ENCODE data around the gene KLHL14.
"Not testable (repeated sequence)": the region's sequence is repeated elsewhere in the genome, so short reads cannot be mapped to it uniquely, and the experiment has no call there.

KLHL14 gene

DNA sequence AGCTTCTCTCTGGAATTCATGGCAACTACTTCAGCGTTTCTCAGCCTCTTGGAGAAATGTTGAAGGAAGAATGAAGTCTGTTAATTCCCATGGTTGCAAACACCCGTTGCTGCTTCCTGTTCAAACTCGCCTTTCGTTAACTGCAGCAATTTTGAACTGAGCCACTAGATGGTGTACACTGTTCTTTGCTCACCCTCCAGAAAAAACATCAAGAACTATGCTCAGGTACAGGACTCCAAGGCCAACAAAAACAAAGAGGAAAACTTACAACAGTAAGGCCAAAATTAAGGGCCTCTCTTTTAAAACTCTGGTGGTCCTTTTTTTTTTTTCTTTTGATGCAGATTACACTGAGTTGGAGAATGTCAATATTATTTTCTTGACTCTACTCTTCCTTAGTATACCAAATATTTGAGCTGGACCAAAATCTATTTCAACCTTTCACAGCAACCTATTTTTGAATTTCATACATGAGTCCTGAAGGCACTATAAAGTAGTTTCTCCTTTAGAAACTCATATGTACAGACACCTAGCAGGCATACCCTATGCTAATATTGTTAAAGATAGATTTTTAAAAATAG is 58.2 kb downstream of the KLHL14 start:
- DNase-seq = no peak

DNA sequence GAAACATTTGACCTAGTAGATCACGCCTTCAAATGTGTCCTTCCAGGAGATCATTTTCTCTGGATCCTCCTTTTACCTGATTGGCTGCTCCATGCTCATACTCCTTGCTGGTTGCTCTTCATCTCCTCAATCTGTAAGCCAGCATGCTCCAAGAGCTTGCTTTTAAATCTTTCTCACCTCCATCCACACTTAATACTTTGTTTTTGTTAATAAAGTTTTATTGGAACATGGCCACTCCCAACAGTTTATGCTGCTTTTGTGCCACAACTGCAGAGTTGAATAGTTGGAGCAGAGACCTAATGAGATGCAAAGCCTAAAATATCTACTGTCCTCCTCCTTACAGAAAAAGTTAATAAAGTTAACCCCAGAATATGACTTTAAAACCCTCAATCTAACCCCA is 60.0 kb downstream of the KLHL14 start:
- no peak for DNase-seq

DNA sequence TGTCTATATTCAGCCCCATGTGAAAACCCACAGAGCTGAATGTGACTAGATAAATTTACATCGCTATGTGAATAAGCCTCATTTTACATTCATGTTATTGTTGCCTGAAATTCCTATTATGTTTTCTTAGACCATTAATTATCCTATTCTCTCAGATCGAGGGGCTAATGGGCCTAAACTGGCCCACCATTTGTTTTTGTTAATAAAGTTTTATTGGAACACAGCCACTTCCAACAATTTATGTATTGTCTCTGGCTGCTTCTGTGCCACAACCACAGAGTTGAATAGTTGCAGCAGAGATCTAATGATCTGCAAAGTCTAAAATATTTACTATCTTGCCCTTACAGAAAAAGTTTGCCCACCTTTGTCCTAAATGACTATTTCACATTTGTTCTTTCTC is 61.0 kb downstream of the KLHL14 start:
- DNase-seq = no peak

DNA sequence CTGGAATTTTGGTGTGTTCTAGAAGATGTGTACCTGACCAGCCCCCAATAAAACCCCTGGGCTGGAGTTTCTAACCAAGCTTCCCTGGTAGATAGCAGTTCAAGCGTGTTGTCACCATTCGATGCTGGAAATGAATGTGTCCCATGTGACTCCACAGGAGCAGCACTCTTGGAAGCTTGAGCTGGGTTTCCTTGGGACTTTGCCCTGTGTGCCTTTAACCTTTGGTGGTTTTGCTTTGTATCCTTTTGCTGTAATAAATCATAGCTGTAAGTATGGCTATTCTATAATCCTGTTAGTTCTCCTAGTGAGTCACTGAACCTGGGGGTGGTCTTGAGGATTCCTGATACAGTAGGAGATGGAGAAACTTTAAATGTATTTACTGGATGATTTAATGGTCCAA is 65.2 kb downstream of the KLHL14 start:
- no peak for DNase-seq

DNA sequence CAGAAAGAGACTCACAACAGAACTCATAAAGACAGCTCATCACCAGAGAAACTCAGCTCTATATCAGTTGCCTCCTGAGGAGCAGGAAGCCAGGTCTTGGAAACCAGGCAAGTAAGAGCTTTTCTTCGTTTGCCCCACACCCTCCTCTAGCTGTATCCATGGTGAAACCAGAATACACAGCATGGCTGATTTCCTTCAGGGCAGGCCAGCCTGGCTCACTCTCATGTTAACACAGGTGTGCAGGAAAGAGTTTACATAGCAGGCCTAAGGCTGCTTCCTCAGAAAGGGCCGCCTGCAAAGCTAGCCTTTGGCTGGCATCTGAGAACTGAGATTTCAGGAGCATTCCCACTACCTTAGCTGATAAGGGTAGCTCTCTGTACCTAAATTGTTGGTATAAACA is 65.7 kb downstream of the KLHL14 start:
- DNase-seq = no peak

DNA sequence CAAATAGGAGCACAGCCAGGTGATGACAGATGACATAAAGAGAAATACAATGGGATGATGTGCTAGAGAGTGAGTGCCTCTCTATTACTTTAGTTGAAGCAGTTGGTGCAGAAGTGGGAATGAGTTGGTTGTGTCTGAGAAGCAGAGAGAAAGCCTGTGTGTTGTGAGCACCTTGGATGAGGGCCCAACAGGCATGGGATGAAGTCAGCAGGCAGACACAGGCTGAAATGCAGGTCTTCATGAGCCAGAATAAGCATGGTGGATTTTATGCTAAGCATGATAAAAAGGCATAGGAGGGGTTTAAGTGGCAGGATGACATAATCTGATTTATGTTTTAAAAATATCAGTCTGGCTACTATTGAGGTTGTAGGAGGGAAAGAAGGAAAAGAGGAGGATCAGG is 71.5 kb downstream of the KLHL14 start:
- DNase-seq = no peak

DNA sequence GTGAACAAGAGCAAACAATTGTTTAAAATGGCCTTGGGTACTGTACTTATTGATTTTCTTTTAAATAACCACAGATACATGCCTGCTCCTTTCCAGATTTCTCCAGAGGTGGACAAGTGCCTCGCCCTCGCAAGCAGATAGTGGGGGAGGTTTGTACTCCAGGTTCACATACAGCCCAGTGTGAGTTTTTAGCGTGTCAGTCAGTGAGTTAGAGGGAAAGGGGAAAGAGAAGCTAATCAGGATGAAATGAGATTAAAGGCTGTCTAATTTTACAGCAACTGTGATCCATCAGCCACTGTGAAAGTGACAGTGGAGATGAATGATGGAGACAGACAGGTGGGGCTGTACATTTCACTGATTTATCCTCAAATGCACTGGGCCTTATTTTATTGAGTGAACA is 74.7 kb downstream of the KLHL14 start:
- no peak for DNase-seq

DNA sequence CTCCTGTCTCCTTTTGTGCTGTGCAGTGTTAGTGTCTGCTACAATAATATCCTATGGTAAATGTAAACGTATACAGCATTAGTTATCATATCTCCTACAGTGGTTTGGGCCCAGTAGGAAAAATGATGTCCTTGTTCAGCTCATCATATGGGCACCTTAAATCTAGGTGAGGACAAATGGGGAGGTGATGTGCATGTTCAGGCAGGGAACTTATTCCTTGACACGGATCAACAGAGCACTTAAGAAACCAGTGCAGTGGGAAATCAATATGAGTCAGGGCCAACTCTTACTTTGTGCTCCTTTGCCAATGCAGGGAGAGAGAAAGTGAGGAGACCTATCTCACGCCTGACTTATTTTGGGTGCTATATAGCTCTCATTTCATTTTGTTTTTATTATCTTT is 76.4 kb downstream of the KLHL14 start:
- DNase-seq = no peak

DNA sequence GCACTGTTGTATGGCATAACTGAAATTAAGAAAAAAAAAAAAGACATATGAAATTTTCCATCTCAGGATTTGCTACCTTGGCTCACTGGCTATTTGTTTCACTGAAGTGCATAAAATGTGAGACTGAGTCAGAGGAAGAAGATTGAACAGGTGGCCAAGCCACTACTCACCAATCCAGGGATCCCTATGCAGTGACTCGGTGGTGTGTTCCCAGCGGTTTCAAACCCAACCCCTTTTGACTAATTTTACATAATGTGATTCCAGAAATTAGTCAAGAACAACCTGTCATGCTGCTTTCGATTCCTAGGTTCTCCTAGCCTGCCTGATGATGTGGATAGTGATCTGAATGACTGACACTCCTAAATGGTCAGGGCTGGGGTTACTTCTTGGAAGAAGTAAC is 77.3 kb downstream of the KLHL14 start:
- no peak for DNase-seq

DNA sequence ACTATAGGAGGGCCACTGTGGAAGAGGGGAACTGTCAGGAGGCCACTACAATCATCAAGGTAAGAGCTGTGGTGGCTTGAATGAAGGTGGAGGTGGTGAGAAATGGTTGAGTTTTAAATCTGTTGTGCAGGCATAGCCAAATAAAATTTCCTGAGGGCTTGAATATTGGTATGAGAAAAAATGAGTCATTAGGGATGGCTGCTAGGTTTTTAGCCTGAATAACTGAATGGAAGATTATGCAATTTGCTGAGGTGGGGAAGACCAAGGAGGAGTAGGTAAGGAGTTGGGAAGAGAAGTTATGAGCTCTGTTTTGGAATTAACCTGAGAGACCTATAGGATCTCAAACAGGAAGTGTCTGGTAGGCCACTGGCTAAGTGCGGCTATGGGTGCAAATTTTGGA is 84.0 kb downstream of the KLHL14 start:
- DNase-seq = no peak

DNA sequence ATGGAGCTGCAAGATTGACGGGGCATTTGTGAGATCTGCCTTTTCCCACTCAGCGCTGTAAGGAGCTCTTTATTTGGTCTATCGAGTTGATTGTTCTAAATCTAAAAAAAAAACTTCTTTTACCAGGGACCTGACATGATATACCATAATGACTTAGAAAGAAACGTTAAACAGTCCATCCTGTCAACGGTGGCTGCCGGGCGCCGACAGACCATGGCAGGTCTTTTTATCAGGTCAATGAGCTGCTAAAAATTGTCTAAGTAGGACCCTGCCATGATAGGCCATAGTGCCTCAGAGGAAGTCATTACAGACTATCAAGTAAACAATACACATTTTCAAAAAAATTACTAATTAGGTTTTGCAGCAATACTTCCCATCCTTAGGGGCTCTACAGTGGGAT is 87.9 kb downstream of the KLHL14 start:
- no peak for DNase-seq

DNA sequence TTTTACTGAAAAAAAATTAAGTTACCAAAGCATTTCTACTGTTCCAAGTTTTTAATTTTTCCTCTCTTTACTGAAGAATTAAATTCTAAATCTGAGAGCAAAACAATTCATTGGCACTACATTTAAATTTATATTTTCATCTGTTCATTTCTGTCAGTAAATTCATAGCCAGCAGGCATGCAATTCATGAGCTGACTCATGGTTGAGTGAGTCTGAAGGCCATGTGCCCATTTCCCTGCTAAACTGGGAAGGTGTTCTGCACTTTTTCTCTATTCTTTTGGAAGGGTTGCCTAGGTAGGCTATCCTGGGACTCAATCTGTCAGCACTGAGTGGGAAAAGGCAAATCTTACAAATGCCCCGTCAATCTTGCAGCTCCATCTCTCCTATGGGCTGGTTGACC is 88.7 kb downstream of the KLHL14 start:
- no peak for DNase-seq

DNA sequence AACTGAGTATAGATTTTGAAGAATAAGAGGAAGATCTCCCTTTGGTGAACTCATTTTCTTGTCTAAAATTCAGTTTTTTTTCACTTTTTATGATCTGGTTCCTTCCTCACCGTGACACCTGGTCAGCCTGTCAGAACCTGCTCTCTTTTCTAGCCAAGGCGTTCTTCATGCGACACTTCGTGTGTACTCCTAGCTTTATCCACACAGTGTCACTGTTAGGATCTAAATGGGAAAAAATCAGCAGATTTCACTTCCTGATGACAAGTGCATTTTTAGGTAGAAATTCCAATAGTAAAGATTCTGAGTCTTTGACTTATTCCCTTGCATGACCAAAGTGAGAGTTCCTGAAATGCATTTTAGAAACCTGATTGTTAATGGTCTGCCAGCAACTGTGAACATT is 89.8 kb downstream of the KLHL14 start:
- DNase-seq = no peak

DNA sequence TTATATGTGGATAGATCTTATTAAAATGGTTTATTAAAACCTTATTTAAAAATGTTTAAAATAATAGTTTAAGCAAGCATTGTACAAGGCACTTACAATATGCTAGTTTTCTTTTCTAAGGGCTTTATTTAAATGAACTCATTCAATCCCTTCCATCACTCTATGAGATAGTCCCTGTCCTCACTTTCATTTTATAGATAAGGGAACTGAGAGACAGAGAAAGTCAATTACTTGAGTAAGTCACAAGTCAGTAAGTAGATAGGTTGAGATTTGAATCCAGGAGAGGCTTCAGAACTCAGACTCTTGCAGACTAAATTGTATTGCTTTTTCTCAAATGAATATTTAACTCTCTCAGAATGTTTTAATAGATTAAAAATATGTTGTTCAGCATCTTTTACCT is 95.2 kb downstream of the KLHL14 start:
- no peak for DNase-seq

DNA sequence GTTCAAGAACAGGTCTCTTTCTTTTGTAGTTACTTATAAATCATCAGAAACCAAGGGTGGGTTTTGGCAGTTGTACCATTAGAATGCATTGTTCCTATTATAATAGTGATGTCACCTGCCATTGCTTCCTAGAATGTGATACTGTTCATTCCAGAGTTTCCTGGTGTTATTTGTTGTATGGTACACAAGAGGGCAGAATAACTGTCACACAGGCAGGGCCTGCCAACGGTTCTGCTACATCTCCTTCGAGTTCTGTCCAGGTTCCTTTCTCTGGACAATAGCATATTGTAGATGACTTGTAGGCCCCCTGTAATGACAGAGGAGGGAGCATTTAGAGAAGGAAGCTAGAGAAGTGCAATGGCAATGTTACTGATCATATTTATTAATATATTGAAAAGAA is 98.3 kb downstream of the KLHL14 start:
- DNase-seq = no peak

DNA sequence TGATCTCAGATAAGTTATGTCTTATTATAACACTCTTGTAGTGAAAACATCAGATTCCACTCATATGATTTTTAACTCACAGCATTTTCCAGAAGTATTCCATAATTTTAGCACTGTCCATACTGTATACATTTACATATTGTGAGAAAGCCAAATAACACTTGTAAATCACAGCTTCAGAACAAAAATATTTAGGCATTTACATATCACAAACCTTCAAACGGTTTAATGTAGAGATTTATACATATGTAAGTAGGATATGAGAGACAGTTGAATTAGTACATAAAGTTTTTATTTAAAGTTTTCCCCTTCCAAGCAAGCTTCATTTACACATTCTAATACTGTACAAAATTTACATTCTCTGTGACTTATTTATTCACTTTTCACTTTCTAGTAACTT is 100.4 kb downstream of the KLHL14 start:
- DNase-seq = no peak

DNA sequence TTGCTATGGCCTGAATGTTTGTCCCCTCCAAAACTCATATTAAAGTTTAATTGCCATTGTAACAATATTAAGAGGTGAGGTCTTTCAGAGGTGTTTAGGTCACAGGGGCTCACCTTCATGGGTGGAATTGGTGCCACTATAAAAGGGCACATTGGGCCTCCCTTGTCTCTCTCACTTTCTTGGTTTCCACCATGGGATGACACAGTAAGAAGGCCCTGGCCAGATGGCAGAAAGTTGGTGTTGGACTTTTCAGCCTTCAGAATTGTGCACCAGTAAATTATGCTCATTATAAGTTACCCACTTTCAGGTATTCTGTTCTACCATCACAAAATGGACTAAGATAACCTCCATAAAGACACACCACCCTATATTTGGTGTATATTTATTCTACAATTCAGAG is 102.1 kb downstream of the KLHL14 start:
- no peak for DNase-seq

DNA sequence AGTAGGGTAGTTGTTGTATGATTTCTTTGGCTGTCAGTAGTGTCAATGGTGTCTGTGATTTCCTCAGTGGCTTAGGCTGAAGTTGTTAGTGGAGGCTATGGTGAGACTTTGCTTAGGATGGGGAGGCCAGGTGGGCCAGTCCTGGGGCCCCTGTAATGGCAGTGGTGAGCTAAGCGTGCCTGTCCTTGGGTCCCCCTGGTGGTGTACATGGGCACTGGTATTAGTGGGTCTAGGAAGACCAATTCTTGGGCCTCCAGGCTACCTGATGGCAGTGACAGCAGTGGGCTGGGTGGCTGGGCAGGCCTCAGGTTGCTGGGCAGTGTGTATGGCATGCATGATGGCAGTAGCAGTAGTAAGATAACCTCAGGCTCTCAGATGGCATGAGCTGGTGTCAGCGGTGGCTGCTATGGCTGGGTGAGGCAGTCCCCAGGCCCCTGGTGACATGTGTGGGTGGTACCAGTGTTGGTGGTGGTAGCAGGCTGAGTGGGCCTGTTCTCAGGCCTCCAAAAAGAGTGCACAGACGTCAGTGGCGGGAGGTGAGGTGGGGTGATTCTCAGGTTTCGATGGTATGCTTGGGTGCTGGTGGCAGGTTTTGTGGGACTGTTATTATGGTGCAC is 103.2 kb downstream of the KLHL14 start:
- DNase-seq = no peak

DNA sequence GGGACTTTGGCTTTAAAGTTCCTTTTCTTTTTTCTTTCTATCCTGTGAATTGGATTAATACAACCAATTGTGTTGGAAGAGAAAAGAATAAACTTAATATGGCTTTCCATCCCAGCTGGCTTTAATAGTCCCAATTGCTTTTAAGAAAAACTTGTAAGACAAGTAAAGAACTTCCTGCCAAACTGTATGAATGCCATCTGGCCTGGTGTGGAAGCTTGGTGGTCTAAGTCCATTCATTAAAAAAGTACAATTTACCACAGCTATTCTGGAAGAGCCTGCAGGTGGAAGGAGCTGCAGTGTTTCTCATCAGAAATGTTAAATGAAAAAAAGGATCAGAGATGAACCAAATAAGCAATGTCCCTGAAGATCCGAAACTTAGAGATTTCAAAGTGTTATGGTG is 103.9 kb downstream of the KLHL14 start:
- no peak for DNase-seq

DNA sequence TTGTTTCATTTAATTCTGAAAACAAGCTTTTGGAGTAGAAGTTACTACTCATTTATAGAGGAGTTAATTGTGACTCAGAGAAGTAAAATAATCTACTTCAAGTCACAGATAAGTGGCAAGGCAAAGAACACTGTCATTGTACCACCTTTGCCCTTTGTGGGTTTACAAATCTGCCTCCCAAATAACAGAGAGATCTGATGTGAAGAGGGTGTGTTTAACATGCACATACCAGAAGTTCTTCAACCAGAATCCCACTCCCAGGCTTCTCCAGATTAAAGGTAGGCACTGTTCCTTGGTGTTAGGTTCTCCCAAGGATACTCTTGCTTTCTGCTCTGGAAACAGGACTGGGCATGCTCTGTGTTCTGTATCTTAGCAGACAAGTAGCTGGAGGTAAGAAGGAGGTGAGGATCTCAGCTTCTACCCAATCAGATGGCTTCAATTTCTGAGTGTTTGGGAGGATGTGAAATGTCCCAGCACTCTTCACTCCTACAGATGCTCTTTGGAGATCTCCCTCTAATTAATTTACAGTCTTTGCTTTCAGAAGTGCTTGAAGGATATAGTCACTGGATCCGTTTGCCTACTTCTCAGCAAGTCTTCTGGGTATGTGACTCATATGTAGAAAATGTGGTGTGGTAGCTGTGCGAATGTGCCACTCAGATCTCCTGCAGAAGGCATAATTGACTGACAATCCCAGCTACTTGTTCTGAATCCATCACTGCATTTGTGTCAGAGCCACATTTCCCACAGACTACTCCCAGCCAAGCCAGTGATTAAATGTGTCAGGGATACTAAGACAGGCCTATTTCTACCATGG is 111.1 kb downstream of the KLHL14 start:
- no peak for DNase-seq

DNA sequence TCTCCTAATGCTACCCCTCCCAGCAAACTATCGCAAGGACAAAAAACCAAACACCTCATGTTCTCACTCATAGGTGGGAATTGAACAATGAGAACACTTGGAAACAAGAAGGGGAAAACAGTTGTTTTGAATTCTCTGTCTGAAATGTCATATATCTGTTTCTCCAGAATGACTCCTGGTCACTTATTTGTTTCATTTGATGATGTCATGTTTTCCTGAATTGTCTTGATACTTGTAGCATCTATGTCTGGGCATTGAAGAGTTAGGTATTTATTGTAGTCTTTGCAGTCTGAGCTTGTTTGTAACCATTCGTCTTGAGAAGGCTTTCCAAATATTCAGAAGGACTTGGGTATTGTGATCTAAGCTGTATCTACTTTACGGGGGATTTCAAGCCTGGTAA is 118.3 kb downstream of the KLHL14 start:
- not testable (repeated sequence) for DNase-seq

DNA sequence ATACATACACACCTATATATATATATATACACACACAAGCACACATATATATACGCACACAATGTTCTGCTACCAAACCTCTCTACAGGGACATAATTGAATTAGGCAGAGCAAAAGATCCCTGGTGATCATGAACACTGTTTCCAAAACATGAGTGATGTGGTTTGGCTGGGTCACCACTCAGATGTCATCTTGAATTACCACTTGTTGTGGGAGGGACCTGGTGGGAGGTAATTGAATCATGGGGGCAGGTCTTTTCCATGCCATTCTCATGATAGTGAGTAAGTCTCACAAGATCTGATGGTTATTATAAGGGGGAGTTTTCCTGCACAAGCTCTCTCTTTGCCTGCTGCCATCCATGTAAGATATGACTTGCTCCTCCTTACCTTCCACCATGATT is 135.2 kb downstream of the KLHL14 start:
- not testable (repeated sequence) for DNase-seq

DNA sequence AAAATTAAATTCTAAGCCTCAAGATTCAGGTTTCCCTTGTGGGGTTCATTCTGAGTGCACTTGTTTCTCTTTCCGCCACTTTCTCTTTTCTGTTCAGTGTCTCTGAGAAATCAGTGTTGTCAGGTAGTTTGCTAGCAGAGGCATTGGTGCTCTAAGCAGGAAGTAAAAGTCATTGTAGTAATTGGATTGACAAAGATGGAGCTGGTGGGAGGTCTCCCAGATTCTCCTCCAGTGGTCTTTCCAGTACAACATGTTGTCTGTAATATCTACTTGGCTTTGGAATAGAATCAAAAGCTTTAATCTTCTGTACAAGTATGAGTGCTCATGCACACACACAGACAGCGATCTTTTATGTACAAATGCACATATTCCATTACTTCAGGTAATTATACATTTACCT is 135.6 kb downstream of the KLHL14 start:
- DNase-seq = no peak

DNA sequence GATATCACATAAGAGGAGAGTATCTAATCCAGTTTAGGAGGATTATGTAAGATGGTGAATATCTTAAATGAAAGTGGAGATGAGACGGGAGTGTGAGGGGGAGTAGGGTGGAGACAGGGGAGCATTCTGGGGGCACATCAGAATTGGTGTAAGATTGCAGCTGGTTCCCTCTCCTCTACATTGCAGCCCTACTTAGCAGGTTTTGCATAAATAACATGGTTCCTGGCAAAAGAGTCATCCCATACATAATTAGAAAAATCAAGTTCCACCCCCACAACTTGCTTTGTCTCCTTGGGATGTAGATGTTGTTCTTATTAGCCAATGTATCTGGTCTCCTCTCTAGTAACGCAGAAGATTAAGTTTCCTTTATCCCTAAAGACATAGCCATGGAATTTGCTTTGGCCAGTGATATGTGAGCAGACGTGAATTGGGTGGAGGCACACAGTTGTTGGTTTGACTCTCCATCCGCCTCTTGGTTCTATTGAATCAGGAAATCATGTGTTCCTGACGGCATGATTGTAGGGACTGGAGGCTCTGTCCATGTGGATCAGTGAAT is 137.9 kb downstream of the KLHL14 start:
- no peak for DNase-seq

Data from CD4-positive, alpha-beta T cell treated with Interleukin-15 for 1 hour (primary cell).